HCT116 (cell line): ENCODE measurements around the gene TGFBR1. TPM values are rescaled to one million over a fixed set of nuclear protein-coding genes. Genes with fewer than 3 reads are reported as not detected.

ENCODE experiments used
- ATAC-seq: fragments of 200-7000 bp; cut with Tn5 transposase; 2 replicates; pipeline ENCODE4 v1.9.1; 2020; ENCODE audit warnings: mild to moderate bottlenecking, moderate library complexity
- BruUV-seq: library from RNA; stranded (reverse); fragments of 400-500 nt; replicated peaks from 2 replicates; lab custom pipeline; 2021; lab: Mats Ljungman, UMichigan
- CTCF ChIA-PET: fragments of 300-600 bp; sonication (Branson Sonifier 250); formaldehyde crosslinking; loops from one replicate; lab custom pipeline; 2021; ENCODE audit warnings: antibody characterized with exemption; lab: Charles Lee
- POLR2A ChIA-PET: fragments of 300-600, 350-600 bp; sonication (Branson Sonifier 250); formaldehyde crosslinking; loops from one replicate; lab custom pipeline; 2021; ENCODE audit warnings: antibody characterized with exemption; lab: Charles Lee
- RAD21 ChIA-PET, 2 experiments: fragments of 300-600 bp; sonication (Branson Sonifier 250); formaldehyde crosslinking; loops; one replicate each; lab custom pipeline; 2023; ENCODE audit warnings: low total read pairs in 2 of 2; ENCODE audit not compliant: uncharacterized antibody in 2 of 2, unreplicated experiment in 2 of 2, low non-redundant PET in 1 of 2; lab: Charles Lee
- DNase-seq: peaks from one replicate; pipeline ENCODE4 v3.0.0-alpha.2; 2010; ENCODE audit warnings: low read depth, low spot score
- H2AFZ ChIP-seq: fragments of 200-600 bp; shearing (Covaris generic), sonication (generic); 2 replicates; pipeline ENCODE4 v1.6.1; 2017; ENCODE audit warnings: low read depth, mixed run types, mixed read lengths, antibody characterized with exemption, low read length; ENCODE audit not compliant: poor library complexity, severe bottlenecking
- H3K27ac ChIP-seq: 2 replicates; pipeline ENCODE4 v1.5.1; 2012; ENCODE audit warnings: low read depth, low read length
- H3K27me3 ChIP-seq: fragments of 200-600 bp; sonication (generic); 2 replicates; pipeline ENCODE4 v1.6.1; 2016; ENCODE audit warnings: mixed run types, low read length, mixed read lengths; ENCODE audit not compliant: insufficient read depth
- H3K36me3 ChIP-seq, 2 experiments: fragments of 200-500 bp in 1 of 2; fragments of 200-600 bp in 1 of 2; sonication (Bioruptor generic) in 1 of 2; sonication (generic) in 1 of 2; 2 replicates each; pipeline versions ENCODE4 v1.5.1 to v1.6.1; 2014 to 2016; ENCODE audit warnings: low read length in 2 of 2, inconsistent platforms in 1 of 2, mixed read lengths in 1 of 2, mixed run types in 1 of 2; ENCODE audit not compliant: insufficient read depth in 2 of 2, control insufficient read depth in 1 of 2
- H3K4me1 ChIP-seq, 2 experiments: fragments of 200-600 bp in 1 of 2; sonication (generic) in 1 of 2; 2 replicates each; pipeline versions ENCODE4 v1.5.1 to v1.6.1; 2012 to 2017; ENCODE audit warnings: low read length in 2 of 2, inconsistent platforms in 1 of 2, mild to moderate bottlenecking in 1 of 2, mixed read lengths in 1 of 2, mixed run types in 1 of 2, moderate library complexity in 1 of 2; ENCODE audit not compliant: insufficient read depth in 2 of 2, control insufficient read depth in 1 of 2
- H3K4me2 ChIP-seq: fragments of 200-600 bp; sonication (generic); 2 replicates; pipeline ENCODE4 v1.6.1; 2017; ENCODE audit warnings: mixed run types, low read length, mixed read lengths
- H3K4me3 ChIP-seq, 2 experiments: fragments of 200-600 bp in 1 of 2; sonication (generic) in 1 of 2; replicated peaks in 1 of 2; 2 replicates each; pipeline ENCODE4 v1.5.1; 2011 to 2016; ENCODE audit warnings: low read length in 2 of 2, control low read depth in 1 of 2, low read depth in 1 of 2, mild to moderate bottlenecking in 1 of 2, mixed read lengths in 1 of 2, mixed run types in 1 of 2
- H3K79me2 ChIP-seq: fragments of 200-600 bp; sonication (generic); 2 replicates; pipeline ENCODE4 v1.6.1; 2017; ENCODE audit warnings: mild to moderate bottlenecking, mixed run types, low read length, moderate library complexity, mixed read lengths; ENCODE audit not compliant: insufficient read depth
- H3K9ac ChIP-seq: fragments of 200-600 bp; sonication (generic); 2 replicates; pipeline ENCODE4 v1.6.1; 2016; ENCODE audit warnings: low read length, mixed read lengths
- H3K9me2 ChIP-seq: fragments of 200-600 bp; sonication (generic), shearing (Covaris generic); 2 replicates; pipeline ENCODE4 v1.6.1; 2017; ENCODE audit warnings: mixed run types, mild to moderate bottlenecking, moderate library complexity; ENCODE audit not compliant: insufficient read depth
- H3K9me3 ChIP-seq, 2 experiments: fragments of 200-500 bp in 1 of 2; fragments of 200-600 bp in 1 of 2; sonication (Bioruptor generic) in 1 of 2; sonication (generic) in 1 of 2; 2 replicates each; pipeline ENCODE4 v1.6.1; 2014 to 2017; ENCODE audit warnings: low read length in 2 of 2, mixed read lengths in 2 of 2, inconsistent platforms in 1 of 2, low read depth in 1 of 2, mild to moderate bottlenecking in 1 of 2, mixed run types in 1 of 2, moderate library complexity in 1 of 2; ENCODE audit not compliant: control insufficient read depth in 1 of 2, insufficient read depth in 1 of 2
- H4K20me1 ChIP-seq: fragments of 200-600 bp; sonication (generic), shearing (Covaris generic); 2 replicates; pipeline ENCODE4 v1.6.1; 2017; ENCODE audit warnings: mixed run types, mild to moderate bottlenecking, moderate library complexity; ENCODE audit not compliant: insufficient read depth
- CEBPB ChIP-seq: IDR thresholded peaks from 2 replicates; pipeline ENCODE4 v1.6.1; 2012; ENCODE audit warnings: low read depth
- CTCF ChIP-seq, 3 experiments: fragments of 200-600 bp in 1 of 3; sonication (generic) in 1 of 3; IDR thresholded peaks in 2 of 3; conservative IDR thresholded peaks in 1 of 3; 2 replicates each; pipeline ENCODE4 v1.5.1; 2012 to 2017; ENCODE audit warnings: low read depth in 2 of 3, low read length in 2 of 3, antibody characterized with exemption in 1 of 3, borderline replicate concordance in 1 of 3, control low read depth in 1 of 3, mild to moderate bottlenecking in 1 of 3, mixed read lengths in 1 of 3, mixed run types in 1 of 3, moderate library complexity in 1 of 3; ENCODE audit not compliant: insufficient read depth in 1 of 3
- EGR1 ChIP-seq: IDR thresholded peaks from 2 replicates; pipeline ENCODE4 v1.6.1; 2012; ENCODE audit warnings: low read depth
- ELF1 ChIP-seq: IDR thresholded peaks from 2 replicates; pipeline ENCODE4 v1.6.1; 2012; ENCODE audit warnings: low read depth, borderline replicate concordance
- FOSL1 ChIP-seq: IDR thresholded peaks from 2 replicates; pipeline ENCODE4 v1.6.1; 2012; ENCODE audit warnings: low read depth
- MAX ChIP-seq: IDR thresholded peaks from 2 replicates; pipeline ENCODE4 v1.6.1; 2012
- POLR2A ChIP-seq: IDR thresholded peaks from 2 replicates; pipeline ENCODE4 v1.7.0; 2011; ENCODE audit warnings: borderline replicate concordance; ENCODE audit not compliant: insufficient read depth, insufficient read length; ENCODE audit errors: extremely low read depth
- RAD21 ChIP-seq: IDR thresholded peaks from 2 replicates; pipeline ENCODE4 v1.6.1; 2012; ENCODE audit warnings: low read depth, mild to moderate bottlenecking
- SP1 ChIP-seq: IDR thresholded peaks from 2 replicates; pipeline ENCODE4 v1.6.1; 2012; ENCODE audit warnings: low read depth
- TCF7L2 ChIP-seq: IDR thresholded peaks from 2 replicates; pipeline ENCODE4 v1.7.0; 2011; ENCODE audit warnings: borderline replicate concordance, inconsistent platforms; ENCODE audit not compliant: insufficient read depth, insufficient read length; ENCODE audit errors: extremely low read depth
- YY1 ChIP-seq: IDR thresholded peaks from 2 replicates; pipeline ENCODE4 v1.6.1; 2011; ENCODE audit warnings: low read length, low read depth, moderate library complexity, mild to moderate bottlenecking; ENCODE audit not compliant: insufficient replicate concordance; ENCODE audit errors: extremely low read depth
- ZFX ChIP-seq: fragments of 450-650 bp; IDR thresholded peaks from 2 replicates; pipeline ENCODE4 v1.6.1; 2017
- intact Hi-C: fragments of 100-400 bp; cut with micrococcal nuclease; formaldehyde crosslinking; loops from 2 replicates; pipeline ENCODE4 v1.10.0; 2022
- total RNA-seq: library from RNA; stranded (reverse); gene quantifications from one replicate; pipeline ENCODE4 v1.2.1, GENCODE V29; 2021; ENCODE audit not compliant: unreplicated experiment
- TF ChIP-seq, protein P1 (sequence below): IDR thresholded peaks from 2 replicates; pipeline ENCODE4 v1.6.1; 2011; ENCODE audit warnings: mild to moderate bottlenecking, low read length, moderate library complexity; ENCODE audit not compliant: insufficient replicate concordance; ENCODE audit errors: extremely low read depth

Gene TGFBR1
- total RNA-seq, 1 experiment from 2014 or later, result 26.6 TPM

GRCh38 chr9:99166149-99166548 lies 61.2 kb downstream of the TGFBR1 start (continued):
- no peak for TF ChIP-seq RAD21
- no peak for TF ChIP-seq CEBPB
- no peak for TF ChIP-seq ELF1
- no peak for TF ChIP-seq SP1
- no peak for TF ChIP-seq YY1
- TF ChIP-seq MAX, result no peak
- no peak for TF ChIP-seq ZFX
- no peak for TF ChIP-seq EGR1
- no peak for TF ChIP-seq POLR2A

DNA sequence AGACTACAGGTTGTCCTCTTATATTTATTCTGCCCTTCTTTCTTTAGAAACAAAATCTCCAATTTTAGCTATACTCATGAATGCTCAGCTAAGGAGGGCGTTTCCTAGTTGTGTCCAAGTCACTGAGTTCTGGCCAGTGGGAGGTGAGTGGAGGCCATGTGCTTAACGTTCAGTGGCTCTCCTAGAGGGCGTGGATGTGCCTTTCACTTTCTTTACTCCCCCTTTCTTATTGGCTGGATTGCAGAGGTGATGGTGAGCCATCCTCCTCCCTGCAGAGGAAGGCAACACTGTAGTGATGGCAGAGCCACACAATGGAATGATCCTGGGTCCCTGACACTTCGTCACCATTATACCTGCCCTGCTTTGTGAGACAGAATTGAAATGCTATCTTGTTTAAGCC lies 62.2 kb downstream of the TGFBR1 start:
- Histone ChIP-seq H3K27me3 (no peaks in the 10 kb centered on the region), H3K4me3 (no peak overlapping the region), H4K20me1 (no peaks in the 10 kb centered on the region), H3K36me3 (no peaks in the 10 kb centered on the region), H3K9ac (no peak overlapping the region), H3K9me3 (no peaks in the 10 kb centered on the region), H3K79me2 (no peaks in the 10 kb centered on the region), H3K4me1 (no peaks in the 10 kb centered on the region), H3K27ac (no peak overlapping the region), H2AFZ (no peak overlapping the region), H3K4me2 (no peak overlapping the region), H3K9me2 (no peaks in the 10 kb centered on the region)
- ATAC-seq (peak; percentile 57), DNase-seq (no peak)
- CTCF ChIA-PET, result no interaction called here
- BruUV-seq, result no TSS peak
- POLR2A ChIA-PET, result no interaction called here
- intact Hi-C loops, result no loop called here
- TF ChIP-seq YY1 (no peak), ELF1 (no peak), ZFX (no peak), CEBPB (no peak), TCF7L2 (no peak), CTCF (IDR thresholded peaks at IDR 0.05 in 2 of 3, conservative IDR thresholded peaks at IDR 0.05 in 1 of 3; ENCODE audit: borderline replicate concordance in 1 of 3, insufficient read depth in 1 of 3, low read depth in 2 of 3, low read length in 2 of 3) (no peak), SP1 (no peak), FOSL1 (no peak)
- TF ChIP-seq, protein P1, sequence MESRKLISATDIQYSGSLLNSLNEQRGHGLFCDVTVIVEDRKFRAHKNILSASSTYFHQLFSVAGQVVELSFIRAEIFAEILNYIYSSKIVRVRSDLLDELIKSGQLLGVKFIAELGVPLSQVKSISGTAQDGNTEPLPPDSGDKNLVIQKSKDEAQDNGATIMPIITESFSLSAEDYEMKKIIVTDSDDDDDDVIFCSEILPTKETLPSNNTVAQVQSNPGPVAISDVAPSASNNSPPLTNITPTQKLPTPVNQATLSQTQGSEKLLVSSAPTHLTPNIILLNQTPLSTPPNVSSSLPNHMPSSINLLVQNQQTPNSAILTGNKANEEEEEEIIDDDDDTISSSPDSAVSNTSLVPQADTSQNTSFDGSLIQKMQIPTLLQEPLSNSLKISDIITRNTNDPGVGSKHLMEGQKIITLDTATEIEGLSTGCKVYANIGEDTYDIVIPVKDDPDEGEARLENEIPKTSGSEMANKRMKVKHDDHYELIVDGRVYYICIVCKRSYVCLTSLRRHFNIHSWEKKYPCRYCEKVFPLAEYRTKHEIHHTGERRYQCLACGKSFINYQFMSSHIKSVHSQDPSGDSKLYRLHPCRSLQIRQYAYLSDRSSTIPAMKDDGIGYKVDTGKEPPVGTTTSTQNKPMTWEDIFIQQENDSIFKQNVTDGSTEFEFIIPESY, result no peak
- RAD21 ChIA-PET, result no interaction called here
